HepG2 (cell line): ENCODE measurements around the gene ATG4D. TPM values are rescaled to one million over a fixed set of nuclear protein-coding genes. Genes with fewer than 3 reads are reported as not detected.

Source experiments
- ARNTL ChIP-seq: sonication (generic); formaldehyde crosslinking; IDR thresholded peaks from 2 replicates; pipeline ENCODE4 v1.4.0; 2020; ENCODE audit warnings: mild to moderate bottlenecking, missing genetic modification reagents
- BCL6 ChIP-seq: IDR thresholded peaks from 2 replicates; pipeline ENCODE4 v1.6.1; 2016; ENCODE audit warnings: missing genetic modification reagents, missing compliant biosample characterization
- DMAP1 ChIP-seq: IDR thresholded peaks from 2 replicates; pipeline ENCODE4 v1.6.1; 2016
- HOXD1 ChIP-seq: sonication (generic); formaldehyde crosslinking; IDR thresholded peaks from 2 replicates; pipeline ENCODE4 v1.5.0; 2020; ENCODE audit warnings: missing genetic modification reagents
- KLF6 ChIP-seq: IDR thresholded peaks from 2 replicates; pipeline ENCODE4 v1.8.0; 2016; ENCODE audit warnings: missing biosample characterization, missing genetic modification reagents
- MAX ChIP-seq: IDR thresholded peaks from 2 replicates; pipeline ENCODE4 v1.6.1; 2012; ENCODE audit warnings: inconsistent platforms
- NFAT5 ChIP-seq: sonication (generic); formaldehyde crosslinking; IDR thresholded peaks from 2 replicates; pipeline ENCODE4 v1.4.0; 2020; ENCODE audit warnings: missing genetic modification reagents
- ZBTB10 ChIP-seq: sonication (generic); formaldehyde crosslinking; IDR thresholded peaks from 2 replicates; pipeline ENCODE4 v1.4.0; 2020; ENCODE audit warnings: missing genetic modification reagents, borderline replicate concordance
- ZFX ChIP-seq: sonication (generic); formaldehyde crosslinking; IDR thresholded peaks from 2 replicates; pipeline ENCODE4 v1.4.0; 2020; ENCODE audit warnings: mild to moderate bottlenecking, low read depth, missing genetic modification reagents, moderate library complexity
- ZHX2 ChIP-seq, 2 experiments: sonication (generic) in 1 of 2; formaldehyde crosslinking in 1 of 2; IDR thresholded peaks; 2 replicates each; pipeline versions ENCODE4 v1.6.1 to v1.9.0; 2014 to 2022; ENCODE audit warnings: antibody characterized with exemption in 1 of 2, borderline replicate concordance in 1 of 2, inconsistent platforms in 1 of 2, low read depth in 1 of 2, missing genetic modification reagents in 1 of 2
- ZNF292 ChIP-seq: sonication (generic); formaldehyde crosslinking; IDR thresholded peaks from 2 replicates; pipeline ENCODE4 v1.8.1; 2022; ENCODE audit warnings: mild to moderate bottlenecking, low read depth, missing genetic modification reagents, borderline replicate concordance
- ZNF570 ChIP-seq: sonication (generic); formaldehyde crosslinking; IDR thresholded peaks from 2 replicates; pipeline ENCODE4 v1.4.0; 2020; ENCODE audit warnings: mild to moderate bottlenecking, missing genetic modification reagents, borderline replicate concordance
- ZNF777 ChIP-seq: sonication (generic); formaldehyde crosslinking; IDR thresholded peaks from 2 replicates; pipeline ENCODE4 v1.4.0; 2020; ENCODE audit warnings: missing genetic modification reagents
- ZNF891 ChIP-seq: sonication (generic); formaldehyde crosslinking; IDR thresholded peaks from 2 replicates; pipeline ENCODE4 v1.5.0; 2020; ENCODE audit warnings: mild to moderate bottlenecking, missing genetic modification reagents
- polyA plus RNA-seq, 8 experiments: library from polyadenylated mRNA; depleted of rRNA in 3 of 8; stranded (reverse) in 7 of 8; unstranded in 1 of 8; fragments of >200 nt; fragmentation: Illumina TruSeq in 4 of 8; extraction: Trizol in 4 of 8; gene quantifications; 2 replicates each; pipeline versions ENCODE4 v1.2.1 to v1.2.3, GENCODE V29; 2011 to 2016; ENCODE audit warnings: low read depth in 4 of 8, missing spikeins in 1 of 8, mixed read lengths in 1 of 8; ENCODE audit not compliant: insufficient read depth in 1 of 8
- total RNA-seq, 5 experiments: library from RNA; depleted of rRNA; stranded (reverse); fragments of >200 nt; fragmentation: Illumina TruSeq; extraction: Trizol; gene quantifications; 2 replicates each; pipeline ENCODE4 v1.2.3, GENCODE V29; 2016; ENCODE audit warnings: low read depth in 1 of 5

The ATG4D gene
- total and polyA plus RNA-seq, 2 of the 13 experiments (the other 11 are each of a cell fraction or from before 2014, with no cell fraction given): 17.8 to 19.0 TPM

- TF ChIP-seq NFAT5 (CRISPR knock-in tag) (peak; percentile 73; the same call in 1 of the 2 replicates), ZNF891 (CRISPR knock-in tag) (peak; percentile 70), ZHX2 (IDR thresholded peaks at IDR 0.05; ENCODE audit: low read depth) (no peak), ZHX2 (CRISPR knock-in tag; IDR thresholded peaks at IDR 0.05; ENCODE audit: borderline replicate concordance) (peak; percentile 83; the same call in 1 of the 2 replicates), ZNF292 (CRISPR knock-in tag) (no peak), ARNTL (CRISPR knock-in tag) (peak; percentile 26; the same call in 1 of the 2 replicates), ZBTB10 (CRISPR knock-in tag) (peak; percentile 87; the same call in 1 of the 2 replicates), DMAP1 (CRISPR knock-in tag) (peak; percentile 52; the same call in 1 of the 2 replicates), ZFX (peak; percentile 61; the same call in 1 of the 2 replicates), MAX (peak; percentile 62), ZNF777 (CRISPR knock-in tag) (peak; percentile 94), HOXD1 (CRISPR knock-in tag) (peak; percentile 56; the same call in 1 of the 2 replicates), BCL6 (no peak), KLF6 (CRISPR knock-in tag) (no peak; the same call in none of the 2 replicates), ZNF570 (0 out of 2 replicates have a peak, but pooled peaks have one; percentile 82)
These were observed 40.5 kb upstream of the ATG4D start, which contains the start of gene KEAP1 (continued) for GRCh38 chr19:10503002-10503789.
